Mesenchymal stem cell (in vitro differentiated cells and primary cell): Measurements from ENCODE around the gene PAK1IP1.
"Not testable (repeated sequence)": the region's sequence is repeated elsewhere in the genome, so short reads cannot be mapped to it uniquely, and the experiment has no call there.

Experiments used
- DNase-seq: peaks from one replicate; pipeline ENCODE4 v3.0.0-alpha.2; 2013
- H2AFZ ChIP-seq: one replicate; pipeline ENCODE4 v1.6.1; 2013; ENCODE audit warnings: low read depth, mild to moderate bottlenecking, control low read depth, inconsistent platforms, low read length, moderate library complexity
- H2AK5ac ChIP-seq: 2 replicates; pipeline ENCODE4 v1.6.1; 2013; ENCODE audit warnings: low read length, moderate library complexity, mild to moderate bottlenecking, inconsistent platforms; ENCODE audit not compliant: severe bottlenecking
- H2BK120ac ChIP-seq: one replicate; pipeline ENCODE4 v1.6.1; 2013; ENCODE audit warnings: low read depth, mild to moderate bottlenecking, inconsistent platforms, low read length, moderate library complexity
- H2BK12ac ChIP-seq, 2 experiments: one replicate each; pipeline ENCODE4 v1.6.1; 2013; ENCODE audit warnings: inconsistent platforms in 2 of 2, low read length in 2 of 2, mild to moderate bottlenecking in 2 of 2, moderate library complexity in 2 of 2, control low read depth in 1 of 2
- H2BK15ac ChIP-seq: one replicate; pipeline ENCODE4 v1.6.1; 2013; ENCODE audit warnings: mild to moderate bottlenecking, low read depth, inconsistent platforms; ENCODE audit not compliant: poor library complexity, severe bottlenecking
- H2BK5ac ChIP-seq: 2 replicates; pipeline ENCODE4 v1.6.1; 2013; ENCODE audit warnings: low read depth, mild to moderate bottlenecking, low read length, control low read depth, inconsistent platforms; ENCODE audit not compliant: poor library complexity, severe bottlenecking
- H3K14ac ChIP-seq, 2 experiments: one replicate each; pipeline ENCODE4 v1.6.1; 2013; ENCODE audit warnings: inconsistent platforms in 2 of 2, low read length in 2 of 2, control low read depth in 1 of 2, mild to moderate bottlenecking in 1 of 2, moderate library complexity in 1 of 2
- H3K18ac ChIP-seq, 2 experiments: one replicate each; pipeline ENCODE4 v1.6.1; 2013; ENCODE audit warnings: inconsistent platforms in 2 of 2, low read length in 2 of 2, control low read depth in 1 of 2, low read depth in 1 of 2, mild to moderate bottlenecking in 1 of 2
- H3K23ac ChIP-seq, 2 experiments: one replicate each; pipeline ENCODE4 v1.6.1; 2013; ENCODE audit warnings: inconsistent platforms in 2 of 2, low read length in 2 of 2, mild to moderate bottlenecking in 2 of 2, moderate library complexity in 2 of 2, control low read depth in 1 of 2
- H3K27ac ChIP-seq: 2 replicates; pipeline ENCODE4 v1.5.1; 2013; ENCODE audit warnings: mild to moderate bottlenecking, moderate library complexity, low read length, control low read depth, inconsistent platforms; ENCODE audit not compliant: poor library complexity, severe bottlenecking
- H3K27me3 ChIP-seq, 2 experiments: 2 replicates each; pipeline versions ENCODE4 v1.6.1 to v1.7.0; 2013; ENCODE audit warnings: low read length in 2 of 2, mild to moderate bottlenecking in 2 of 2, moderate library complexity in 2 of 2, control low read depth in 1 of 2, inconsistent platforms in 1 of 2; ENCODE audit not compliant: control insufficient read depth in 1 of 2, insufficient read depth in 1 of 2
- H3K36me3 ChIP-seq, 2 experiments: 2 replicates each; pipeline versions ENCODE4 v1.6.1 to v1.7.0; 2013; ENCODE audit warnings: low read length in 2 of 2, control low read depth in 1 of 2, inconsistent platforms in 1 of 2, low read depth in 1 of 2, mild to moderate bottlenecking in 1 of 2; ENCODE audit not compliant: insufficient read depth in 2 of 2, control insufficient read depth in 1 of 2
- H3K4ac ChIP-seq, 2 experiments: one replicate each; pipeline ENCODE4 v1.6.1; 2013; ENCODE audit warnings: inconsistent platforms in 2 of 2, low read length in 2 of 2, mild to moderate bottlenecking in 2 of 2, moderate library complexity in 2 of 2, control low read depth in 1 of 2, low read depth in 1 of 2
- H3K4me1 ChIP-seq: 2 replicates; pipeline ENCODE4 v1.6.1; 2013; ENCODE audit warnings: low read depth, low read length, control low read depth; ENCODE audit not compliant: control insufficient read depth, insufficient read depth
- H3K4me2 ChIP-seq: 2 replicates; pipeline ENCODE4 v1.6.1; 2013; ENCODE audit warnings: low read length, mild to moderate bottlenecking, inconsistent platforms; ENCODE audit not compliant: poor library complexity, severe bottlenecking
- H3K4me3 ChIP-seq, 2 experiments: 2 replicates each; pipeline versions ENCODE4 v1.5.1 to v1.7.0; 2013; ENCODE audit warnings: low read length in 2 of 2, mild to moderate bottlenecking in 2 of 2, control low read depth in 1 of 2, low read depth in 1 of 2; ENCODE audit not compliant: insufficient read depth in 1 of 2
- H3K79me1 ChIP-seq: replicated peaks from 2 replicates; pipeline ENCODE4 v1.6.1; 2013; ENCODE audit warnings: mild to moderate bottlenecking, control low read depth, low read length, inconsistent platforms; ENCODE audit not compliant: poor library complexity, severe bottlenecking
- H3K9ac ChIP-seq: 2 replicates; pipeline ENCODE4 v1.7.0; 2013; ENCODE audit warnings: mild to moderate bottlenecking, low read length, moderate library complexity
- H3K9me3 ChIP-seq: 2 replicates; pipeline ENCODE4 v1.7.0; 2013; ENCODE audit warnings: mild to moderate bottlenecking, low read length; ENCODE audit not compliant: control insufficient read depth
- H4K8ac ChIP-seq: one replicate; pipeline ENCODE4 v1.6.1; 2013; ENCODE audit warnings: inconsistent platforms, mild to moderate bottlenecking, low read length, moderate library complexity
- H4K91ac ChIP-seq: one replicate; pipeline ENCODE4 v1.6.1; 2013; ENCODE audit warnings: mild to moderate bottlenecking, low read length, inconsistent platforms
- WGBS: methylation state at CpG from one replicate; pipeline ENCODE4 v1.1.7; 2013; ENCODE audit warnings: mixed read lengths; 5-methylcytosine and 5-hydroxymethylcytosine counted together

PAK1IP1 gene

DNA sequence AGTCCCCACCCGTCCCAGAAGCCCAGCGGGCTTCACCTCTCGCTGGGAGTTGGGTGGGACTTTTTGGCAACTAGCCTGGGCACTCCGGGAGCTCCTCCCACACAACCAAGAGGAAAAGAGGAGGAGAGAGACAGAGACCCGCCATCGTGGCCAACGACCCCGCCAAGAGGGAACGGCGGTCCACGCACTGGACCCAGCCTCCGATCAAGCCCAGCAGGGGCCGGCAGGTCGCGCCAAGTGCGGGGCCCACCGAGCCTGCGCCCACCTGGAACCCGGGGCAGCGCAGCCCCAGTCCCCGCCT lies 25.1 kb downstream of the PAK1IP1 start:
- 94% methylated on average over 20 of the region's 21 CpGs for whole genome bisulfite sequencing
- H3K23ac ChIP-seq, result no peak overlapping the region

DNA sequence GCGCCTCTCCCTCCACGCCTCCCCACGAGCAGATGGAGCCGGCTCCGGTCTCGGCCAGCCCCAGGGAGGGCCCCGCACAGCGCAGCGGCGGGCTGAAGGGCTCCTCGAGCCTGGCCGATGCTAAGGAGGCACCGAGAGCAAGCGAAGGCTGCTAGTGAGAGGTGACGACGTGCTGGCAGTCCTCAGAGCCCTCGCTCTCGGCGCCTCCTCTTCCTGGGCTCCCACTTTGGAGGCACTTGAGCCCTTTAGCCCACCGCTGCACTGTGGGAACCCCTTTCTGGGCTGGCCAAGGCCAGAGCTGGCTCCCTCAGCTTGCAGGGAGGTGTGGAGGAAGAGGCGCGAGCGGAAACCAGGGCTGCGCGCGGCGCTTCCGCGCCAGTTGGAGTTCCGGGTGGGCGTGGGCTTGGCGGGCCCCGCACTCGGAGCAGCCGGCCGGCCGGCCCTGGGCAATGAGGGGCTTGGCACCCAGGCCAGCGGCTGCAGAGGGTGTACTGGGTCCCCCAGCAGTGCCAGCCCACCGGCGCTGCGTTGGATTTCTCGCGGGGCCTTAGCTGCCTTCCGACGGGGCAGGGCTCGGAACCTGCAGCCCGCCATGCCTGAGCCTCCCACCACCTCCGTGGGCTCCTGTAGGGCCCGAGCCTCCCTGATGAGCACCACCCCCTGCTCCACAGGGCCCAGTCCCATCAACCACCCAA lies 25.6 kb downstream of the PAK1IP1 start:
- WGBS, result 97% methylated on average over 46 of the region's 49 CpGs
- no peak for DNase-seq
- Histone ChIP-seq H3K9ac (peak overlapping the region; percentile 84), H3K27ac (no peak overlapping the region), H3K23ac (no peak overlapping the region), H2BK15ac (peak overlapping the region; percentile 94), H3K9me3 (peaks cover 12% of the 10 kb centered on the region), H3K4me3 (peak overlapping the region in 1 of 2 experiments; percentile 82), H3K18ac (peak overlapping the region in 1 of 2 experiments; percentile 11), H3K4me1 (peaks cover 3% of the 10 kb centered on the region), H3K4ac (no peak overlapping the region), H3K14ac (no peak overlapping the region), H2AFZ (no peak overlapping the region), H3K36me3 (peaks cover 11 to 15% of the 10 kb centered on the region in 2 experiments), H2BK12ac (peak overlapping the region in 1 of 2 experiments; percentile 83), H4K8ac (peak overlapping the region; percentile 2), H2AK5ac (no peak overlapping the region), H3K27me3 (no peaks in the 10 kb centered on the region), H2BK120ac (no peak overlapping the region), H3K4me2 (no peak overlapping the region), H2BK5ac (no peak overlapping the region), H3K79me1 (peaks cover 19% of the 10 kb centered on the region), H4K91ac (peak overlapping the region; percentile 2)

More for the DNA sequence above, 25.1 kb downstream of the PAK1IP1 start:
- Histone ChIP-seq H4K8ac (peak overlapping the region; percentile 2), H3K14ac (no peak overlapping the region), H3K9ac (peak overlapping the region; percentile 84), H3K79me1 (peaks cover 14% of the 10 kb centered on the region), H2AFZ (no peak overlapping the region), H2BK12ac (peak overlapping the region in 1 of 2 experiments; percentile 83), H3K27ac (no peak overlapping the region), H3K4me2 (no peak overlapping the region), H3K9me3 (peaks cover 12% of the 10 kb centered on the region), H2BK15ac (peak overlapping the region; percentile 94), H3K4me3 (peak overlapping the region in 1 of 2 experiments; percentile 82), H2BK5ac (no peak overlapping the region), H3K4ac (no peak overlapping the region), H2AK5ac (no peak overlapping the region), H3K36me3 (peaks cover 6 to 10% of the 10 kb centered on the region in 2 experiments), H4K91ac (peak overlapping the region; percentile 2), H3K27me3 (no peaks in the 10 kb centered on the region), H3K4me1 (peaks cover 3% of the 10 kb centered on the region), H3K18ac (no peak overlapping the region), H2BK120ac (no peak overlapping the region)
- DNase-seq, result no peak

DNA sequence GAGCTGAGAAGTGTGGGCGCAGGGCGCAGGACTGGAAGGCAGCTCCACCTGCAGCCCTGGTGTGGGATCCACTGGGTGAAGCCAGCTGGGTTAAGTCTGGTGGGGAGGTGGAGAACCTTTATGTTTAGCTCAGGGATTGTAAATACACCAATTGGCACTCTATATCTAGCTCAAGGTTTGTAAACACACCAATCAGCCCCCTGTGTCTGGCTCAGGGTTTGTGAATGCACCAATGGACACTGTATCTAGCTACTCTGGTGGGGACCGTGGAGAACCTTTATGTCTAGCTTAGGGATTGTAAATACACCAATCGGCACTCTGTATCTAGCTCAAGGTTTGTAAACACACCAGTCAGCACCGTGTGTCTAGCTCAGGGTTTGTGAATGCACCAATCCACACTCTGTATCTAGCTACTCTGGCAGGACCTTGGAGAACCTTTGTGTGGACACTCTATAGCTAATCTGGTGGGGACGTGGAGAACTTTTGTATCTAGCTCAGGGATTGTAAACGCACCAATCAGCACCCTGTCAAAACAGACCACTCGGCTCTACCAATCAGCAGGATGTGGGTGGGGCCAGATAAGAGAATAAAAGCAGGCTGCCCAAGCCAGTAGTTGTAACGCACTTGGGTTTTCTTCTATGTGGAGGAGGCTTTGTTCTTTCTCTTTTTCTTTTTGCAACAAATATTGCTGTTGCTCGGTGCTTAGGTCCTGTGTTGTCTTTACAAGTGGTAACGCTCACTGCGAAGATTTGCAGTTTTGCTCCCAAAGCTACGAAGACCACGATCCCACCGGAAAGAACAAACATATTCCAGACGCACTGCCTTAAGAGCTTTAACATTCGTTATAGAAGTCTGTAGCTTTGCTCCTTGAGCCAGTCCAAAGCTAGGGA lies 26.4 kb downstream of the PAK1IP1 start:
- H3K4me1 ChIP-seq, H3K27me3 ChIP-seq, H3K14ac ChIP-seq, H3K27ac ChIP-seq, H2AK5ac ChIP-seq, DNase-seq, H3K4ac ChIP-seq, H2BK5ac ChIP-seq, H4K91ac ChIP-seq, H2BK120ac ChIP-seq, H2BK15ac ChIP-seq, H3K23ac ChIP-seq, H3K18ac ChIP-seq, H4K8ac ChIP-seq, H2BK12ac ChIP-seq, H3K4me2 ChIP-seq, H2AFZ ChIP-seq: not testable (repeated sequence)
- H3K79me1 ChIP-seq, result peaks cover 25% of the 10 kb centered on the region
- H3K36me3 ChIP-seq, result peaks cover 19 to 21% of the 10 kb centered on the region in 2 experiments
- peaks cover 12% of the 10 kb centered on the region for H3K9me3 ChIP-seq
- 93% methylated on average over 17 of the region's 17 CpGs for WGBS
- H3K4me3 ChIP-seq, result peak overlapping the region in 1 of 2 experiments; percentile 98
- H3K9ac ChIP-seq, result peak overlapping the region; percentile 84
